H9 (cell line): Measurements from ENCODE around the gene RBM25. TPM values are rescaled to one million over a fixed set of nuclear protein-coding genes. Genes with fewer than 3 reads are reported as not detected.

Experiments used
- DNase-seq: peaks from one replicate; pipeline ENCODE4 v3.0.0-alpha.2; 2017
- H2AFZ ChIP-seq: one replicate; pipeline ENCODE4 v1.6.1; 2013; ENCODE audit warnings: mild to moderate bottlenecking, low read length, control low read depth, moderate library complexity
- H2AK5ac ChIP-seq: 2 replicates; pipeline ENCODE4 v1.6.1; 2013; ENCODE audit warnings: low read length, control low read depth, mixed read lengths; ENCODE audit not compliant: insufficient read length
- H2BK120ac ChIP-seq: one replicate; pipeline ENCODE4 v1.6.1; 2013; ENCODE audit warnings: low read depth, mild to moderate bottlenecking, low read length, control low read depth, inconsistent platforms; ENCODE audit not compliant: poor library complexity, severe bottlenecking
- H2BK12ac ChIP-seq: 2 replicates; pipeline ENCODE4 v1.6.1; 2013; ENCODE audit warnings: low read length, control low read depth, mixed read lengths, low read depth; ENCODE audit not compliant: insufficient read length
- H2BK15ac ChIP-seq: 2 replicates; pipeline ENCODE4 v1.6.1; 2013; ENCODE audit warnings: low read depth, low read length, control low read depth
- H2BK20ac ChIP-seq: one replicate; pipeline ENCODE4 v1.6.1; 2013; ENCODE audit warnings: low read depth, mild to moderate bottlenecking, low read length, control low read depth, inconsistent platforms; ENCODE audit not compliant: poor library complexity, severe bottlenecking
- H2BK5ac ChIP-seq: 2 replicates; pipeline ENCODE4 v1.6.1; 2013; ENCODE audit warnings: low read length, control low read depth, mixed read lengths; ENCODE audit not compliant: insufficient read length
- H3K14ac ChIP-seq: 2 replicates; pipeline ENCODE4 v1.6.1; 2013; ENCODE audit warnings: low read length, control low read depth; ENCODE audit not compliant: insufficient read depth
- H3K18ac ChIP-seq: 2 replicates; pipeline ENCODE4 v1.6.1; 2013; ENCODE audit warnings: low read depth, mild to moderate bottlenecking, mixed read lengths, low read length, control low read depth; ENCODE audit not compliant: insufficient read length
- H3K23ac ChIP-seq: 2 replicates; pipeline ENCODE4 v1.6.1; 2013; ENCODE audit warnings: low read length, control low read depth, mixed read lengths, low read depth; ENCODE audit not compliant: insufficient read length
- H3K23me2 ChIP-seq: 2 replicates; pipeline ENCODE4 v1.6.1; 2013; ENCODE audit warnings: low read depth, mild to moderate bottlenecking, mixed read lengths, low read length, control low read depth; ENCODE audit not compliant: insufficient read length, poor library complexity, severe bottlenecking
- H3K27ac ChIP-seq: 2 replicates; pipeline ENCODE4 v1.5.1; 2013; ENCODE audit warnings: low read length, control low read depth, mixed read lengths, low read depth; ENCODE audit not compliant: insufficient read length
- H3K27me3 ChIP-seq: 2 replicates; pipeline ENCODE4 v1.6.1; 2013; ENCODE audit warnings: low read length, control low read depth, inconsistent platforms; ENCODE audit not compliant: insufficient read depth
- H3K4ac ChIP-seq: 2 replicates; pipeline ENCODE4 v1.6.1; 2013; ENCODE audit warnings: low read depth, mild to moderate bottlenecking, control low read depth, inconsistent platforms, low read length, moderate library complexity
- H3K4me1 ChIP-seq: 2 replicates; pipeline ENCODE4 v1.6.1; 2013; ENCODE audit warnings: low read length, control low read depth, inconsistent platforms; ENCODE audit not compliant: insufficient read depth
- H3K4me2 ChIP-seq: 2 replicates; pipeline ENCODE4 v1.6.1; 2013; ENCODE audit warnings: low read length, control low read depth, mixed read lengths; ENCODE audit not compliant: insufficient read length, insufficient read depth
- H3K56ac ChIP-seq: 2 replicates; pipeline ENCODE4 v1.6.1; 2013; ENCODE audit warnings: low read depth, mild to moderate bottlenecking, mixed read lengths, low read length, control low read depth; ENCODE audit not compliant: insufficient read length
- H3K79me1 ChIP-seq: 2 replicates; pipeline ENCODE4 v1.6.1; 2013; ENCODE audit warnings: low read depth, mild to moderate bottlenecking, moderate library complexity, low read length, control low read depth, inconsistent platforms; ENCODE audit not compliant: insufficient read depth, poor library complexity, severe bottlenecking
- H3K79me2 ChIP-seq: 2 replicates; pipeline ENCODE4 v1.6.1; 2013; ENCODE audit warnings: low read length, control low read depth, inconsistent platforms; ENCODE audit not compliant: insufficient read depth
- H3K9ac ChIP-seq: 2 replicates; pipeline ENCODE4 v1.6.1; 2013; ENCODE audit warnings: low read length, control low read depth, mixed read lengths; ENCODE audit not compliant: insufficient read length; ENCODE audit errors: extremely low read depth
- H3K9me3 ChIP-seq: one replicate; pipeline ENCODE4 v1.6.1; 2013; ENCODE audit warnings: low read depth, low read length, inconsistent platforms; ENCODE audit not compliant: control insufficient read depth
- H3T11ph ChIP-seq: one replicate; pipeline ENCODE4 v1.6.1; 2013; ENCODE audit warnings: mild to moderate bottlenecking, low read length, control low read depth, inconsistent platforms
- H4K20me1 ChIP-seq: one replicate; pipeline ENCODE4 v1.6.1; 2013; ENCODE audit not compliant: control insufficient read depth, insufficient read length, insufficient read depth
- H4K5ac ChIP-seq: 2 replicates; pipeline ENCODE4 v1.6.1; 2013; ENCODE audit warnings: low read depth, mild to moderate bottlenecking, mixed read lengths, low read length, control low read depth; ENCODE audit not compliant: insufficient read length
- H4K8ac ChIP-seq: replicated peaks from 2 replicates; pipeline ENCODE4 v1.6.1; 2013; ENCODE audit warnings: low read length, control low read depth, mixed read lengths, low read depth; ENCODE audit not compliant: insufficient read length
- H4K91ac ChIP-seq: 2 replicates; pipeline ENCODE4 v1.6.1; 2013; ENCODE audit warnings: low read depth, mild to moderate bottlenecking, moderate library complexity, mixed read lengths, low read length, control low read depth; ENCODE audit not compliant: insufficient read length
- H3K27ac Mint-ChIP-seq, 3 experiments: 2 replicates in 2 of 3; 3 replicates in 1 of 3; pipeline ENCODE4 v1.8.0; 2020 to 2021; ENCODE audit warnings: mixed read lengths in 3 of 3, mild to moderate bottlenecking in 1 of 3, moderate library complexity in 1 of 3
- H3K27me3 Mint-ChIP-seq: 2 replicates; pipeline ENCODE4 v1.8.0; 2021; ENCODE audit warnings: low read depth, mild to moderate bottlenecking, moderate library complexity, mixed read lengths
- H3K36me3 Mint-ChIP-seq, 3 experiments: 2 replicates in 2 of 3; 3 replicates in 1 of 3; pipeline ENCODE4 v1.8.0; 2020 to 2021; ENCODE audit warnings: low read depth in 3 of 3, mixed read lengths in 3 of 3; ENCODE audit not compliant: insufficient read depth in 1 of 3
- H3K4me1 Mint-ChIP-seq, 2 experiments: 2 replicates each; pipeline ENCODE4 v1.8.0; 2020; ENCODE audit warnings: mixed read lengths in 2 of 2
- H3K4me3 Mint-ChIP-seq, 2 experiments: 2 replicates in 1 of 2; 3 replicates in 1 of 2; pipeline ENCODE4 v1.8.0; 2020 to 2021; ENCODE audit warnings: mild to moderate bottlenecking in 2 of 2, mixed read lengths in 2 of 2, moderate library complexity in 1 of 2
- H3K9me3 Mint-ChIP-seq, 2 experiments: 2 replicates in 1 of 2; 3 replicates in 1 of 2; pipeline ENCODE4 v1.8.0; 2020; ENCODE audit warnings: mild to moderate bottlenecking in 2 of 2, mixed read lengths in 2 of 2, moderate library complexity in 1 of 2
- WGBS: extraction: QIAGEN DNeasy Blood & Tissue Kit; methylation state at CpG from one replicate; pipeline ENCODE4 v1.1.7; 2013; ENCODE audit warnings: missing lambda C conversion rate, low lambda C conversion rate, mixed read lengths; ENCODE audit not compliant: insufficient read length; ENCODE audit errors: extremely low coverage; 5-methylcytosine and 5-hydroxymethylcytosine counted together
- total RNA-seq: library from RNA; stranded (reverse); gene quantifications from 2 replicates; pipeline ENCODE4 v1.2.1, GENCODE V29; 2021
- TF ChIP-seq, protein P1 (sequence below): fragments of 200-600 bp; sonication (generic); conservative IDR thresholded peaks from 3 replicates; pipeline ENCODE4 v1.8.0; 2021; ENCODE audit warnings: antibody characterized with exemption, mild to moderate bottlenecking

Gene RBM25
- total RNA-seq, 1 experiment from 2014 or later, result 138 TPM

DNA sequence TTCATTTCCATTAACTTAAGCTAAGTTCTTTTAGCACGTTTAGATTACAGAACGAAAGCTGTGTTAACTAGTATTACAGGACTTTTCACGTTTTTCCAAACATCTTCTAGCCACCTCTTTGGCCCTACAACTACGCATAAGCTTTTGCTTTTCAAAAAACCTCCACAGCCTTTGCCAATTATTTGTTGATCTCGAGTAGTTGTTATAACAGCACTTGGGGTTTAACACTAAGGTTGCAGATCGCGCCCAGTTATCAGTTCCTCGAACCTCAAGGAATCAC, 450 bp upstream of the RBM25 start:
- H3K27me3 Mint-ChIP-seq, result no peaks in the 10 kb centered on the region; the same call in 1 of the 2 replicates
- no peak overlapping the region for H3T11ph ChIP-seq
- no peak overlapping the region for H4K8ac ChIP-seq
- H3K4ac ChIP-seq, result no peak overlapping the region
- H3K9ac ChIP-seq, result peak overlapping the region; percentile 88
- peak overlapping the region; percentile 66 for H3K4me2 ChIP-seq
- peak overlapping the region; percentile 61; the same call in 1 of the 2 replicates for H3K14ac ChIP-seq
- H3K36me3 Mint-ChIP-seq, result peaks cover 4 to 34% (median 24%) of the 10 kb centered on the region in 3 experiments; a peak in 6 of 7 replicates
- H2BK15ac ChIP-seq, result no peak overlapping the region
- H4K91ac ChIP-seq, result no peak overlapping the region
- H3K18ac ChIP-seq, result peak overlapping the region; percentile 53
- no peaks in the 10 kb centered on the region; a peak in 1 of 5 replicates for H3K9me3 Mint-ChIP-seq
- H3K23me2 ChIP-seq, result no peaks in the 10 kb centered on the region
- H3K4me1 ChIP-seq, result no peaks in the 10 kb centered on the region
- no CpG with 5 or more reads among the region's 8 CpGs for WGBS
- H2AK5ac ChIP-seq, result no peak overlapping the region
- peaks cover 32 to 36% of the 10 kb centered on the region in 2 experiments for H3K4me1 Mint-ChIP-seq
- H3K27ac ChIP-seq, result peak overlapping the region; percentile 92
- no peaks in the 10 kb centered on the region for H3K9me3 ChIP-seq
- H3K27ac Mint-ChIP-seq, result no peak overlapping the region
- H3K27me3 ChIP-seq, result no peaks in the 10 kb centered on the region
- no peak overlapping the region for H2BK12ac ChIP-seq
- H2BK5ac ChIP-seq, result no peak overlapping the region
- H3K79me2 ChIP-seq, result peaks cover 40% of the 10 kb centered on the region
- H4K5ac ChIP-seq, result peak overlapping the region; percentile 60
- no peak overlapping the region for H3K56ac ChIP-seq
- DNase-seq, result no peak
- no peak overlapping the region for H3K23ac ChIP-seq
- no peak overlapping the region for H2BK20ac ChIP-seq
- TF ChIP-seq, protein P1, sequence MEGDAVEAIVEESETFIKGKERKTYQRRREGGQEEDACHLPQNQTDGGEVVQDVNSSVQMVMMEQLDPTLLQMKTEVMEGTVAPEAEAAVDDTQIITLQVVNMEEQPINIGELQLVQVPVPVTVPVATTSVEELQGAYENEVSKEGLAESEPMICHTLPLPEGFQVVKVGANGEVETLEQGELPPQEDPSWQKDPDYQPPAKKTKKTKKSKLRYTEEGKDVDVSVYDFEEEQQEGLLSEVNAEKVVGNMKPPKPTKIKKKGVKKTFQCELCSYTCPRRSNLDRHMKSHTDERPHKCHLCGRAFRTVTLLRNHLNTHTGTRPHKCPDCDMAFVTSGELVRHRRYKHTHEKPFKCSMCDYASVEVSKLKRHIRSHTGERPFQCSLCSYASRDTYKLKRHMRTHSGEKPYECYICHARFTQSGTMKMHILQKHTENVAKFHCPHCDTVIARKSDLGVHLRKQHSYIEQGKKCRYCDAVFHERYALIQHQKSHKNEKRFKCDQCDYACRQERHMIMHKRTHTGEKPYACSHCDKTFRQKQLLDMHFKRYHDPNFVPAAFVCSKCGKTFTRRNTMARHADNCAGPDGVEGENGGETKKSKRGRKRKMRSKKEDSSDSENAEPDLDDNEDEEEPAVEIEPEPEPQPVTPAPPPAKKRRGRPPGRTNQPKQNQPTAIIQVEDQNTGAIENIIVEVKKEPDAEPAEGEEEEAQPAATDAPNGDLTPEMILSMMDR, result no peak
- H3K4me3 Mint-ChIP-seq, result no peak overlapping the region
- peaks cover 2% of the 10 kb centered on the region for H3K79me1 ChIP-seq
- H2BK120ac ChIP-seq, result no peak overlapping the region
- no peak overlapping the region for H2AFZ ChIP-seq
- H4K20me1 ChIP-seq, result no peaks in the 10 kb centered on the region
